HepG2 (cell line): ENCODE measurements around the gene DUSP7. TPM values are rescaled to one million over a fixed set of nuclear protein-coding genes. Genes with fewer than 3 reads are reported as not detected.
A peak's percentile ranks its signal among the peaks of the same experiment; 100 is the strongest.

Experiments
- EHMT2 ChIP-seq: fragments of 200-600 bp; sonication (generic); IDR thresholded peaks from 2 replicates; pipeline ENCODE4 v1.7.0; 2017; ENCODE audit warnings: antibody characterized with exemption, low read depth, low read length, borderline replicate concordance
- GTF3A ChIP-seq: sonication (generic); formaldehyde crosslinking; conservative IDR thresholded peaks from 2 replicates; pipeline ENCODE4 v1.4.0; 2020; ENCODE audit warnings: mild to moderate bottlenecking, missing genetic modification reagents
- HDAC2 ChIP-seq: sonication (generic); formaldehyde crosslinking; IDR thresholded peaks from 2 replicates; pipeline ENCODE4 v1.4.0; 2020; ENCODE audit warnings: missing genetic modification reagents
- IRX3 ChIP-seq: sonication (generic); formaldehyde crosslinking; IDR thresholded peaks from 2 replicates; pipeline ENCODE4 v1.8.1; 2023; ENCODE audit warnings: mild to moderate bottlenecking, low read depth, missing genetic modification reagents, borderline replicate concordance
- ISL2 ChIP-seq: sonication (generic); formaldehyde crosslinking; IDR thresholded peaks from 2 replicates; pipeline ENCODE4 v1.5.0; 2020; ENCODE audit warnings: missing genetic modification reagents
- MIXL1 ChIP-seq: IDR thresholded peaks from 2 replicates; pipeline ENCODE4 v1.6.1; 2016
- MTA1 ChIP-seq: sonication (generic); formaldehyde crosslinking; IDR thresholded peaks from 2 replicates; pipeline ENCODE4 v1.4.0; 2020; ENCODE audit warnings: missing genetic modification reagents, mild to moderate bottlenecking, borderline replicate concordance
- RARG ChIP-seq: sonication (generic); formaldehyde crosslinking; IDR thresholded peaks from 2 replicates; pipeline ENCODE4 v1.4.0; 2020; ENCODE audit warnings: low read depth, mild to moderate bottlenecking, missing genetic modification reagents
- RFX1 ChIP-seq: fragments of 450-650 bp; IDR thresholded peaks from 2 replicates; pipeline ENCODE4 v1.6.1; 2017
- SOX6 ChIP-seq, 2 experiments: fragments of 450-650 bp in 1 of 2; sonication (generic) in 1 of 2; formaldehyde crosslinking in 1 of 2; IDR thresholded peaks; 2 replicates each; pipeline versions ENCODE4 v1.4.0 to v1.6.1; 2017 to 2020; ENCODE audit warnings: antibody characterized with exemption in 1 of 2, mild to moderate bottlenecking in 1 of 2, missing genetic modification reagents in 1 of 2
- SP4 ChIP-seq: sonication (generic); formaldehyde crosslinking; IDR thresholded peaks from 2 replicates; pipeline ENCODE4 v1.8.1; 2023; ENCODE audit warnings: mild to moderate bottlenecking, missing genetic modification reagents
- TRIM22 ChIP-seq: fragments of 450-650 bp; IDR thresholded peaks from 2 replicates; pipeline ENCODE4 v1.6.1; 2017
- ZKSCAN5 ChIP-seq: sonication (generic); formaldehyde crosslinking; IDR thresholded peaks from 2 replicates; pipeline ENCODE4 v1.5.1; 2020; ENCODE audit warnings: mild to moderate bottlenecking, missing genetic modification reagents
- ZMYM4 ChIP-seq: sonication (generic); formaldehyde crosslinking; IDR thresholded peaks from 2 replicates; pipeline ENCODE4 v1.8.1; 2023; ENCODE audit warnings: mild to moderate bottlenecking, missing genetic modification reagents
- ZNF180 ChIP-seq: sonication (generic); formaldehyde crosslinking; IDR thresholded peaks from 2 replicates; pipeline ENCODE4 v1.4.0; 2020; ENCODE audit warnings: low read depth, missing genetic modification reagents, borderline replicate concordance
- ZNF326 ChIP-seq: sonication (generic); formaldehyde crosslinking; IDR thresholded peaks from 2 replicates; pipeline ENCODE4 v1.4.0; 2020; ENCODE audit warnings: missing genetic modification reagents, borderline replicate concordance
- ZNF333 ChIP-seq: sonication (generic); formaldehyde crosslinking; IDR thresholded peaks from 2 replicates; pipeline ENCODE4 v1.4.0; 2020; ENCODE audit warnings: mild to moderate bottlenecking, missing genetic modification reagents, borderline replicate concordance
- ZNF572 ChIP-seq: sonication (generic); formaldehyde crosslinking; IDR thresholded peaks from 2 replicates; pipeline ENCODE4 v1.5.1; 2020; ENCODE audit warnings: mild to moderate bottlenecking, missing genetic modification reagents
- ZNF605 ChIP-seq: sonication (generic); formaldehyde crosslinking; IDR thresholded peaks from 2 replicates; pipeline ENCODE4 v1.8.0; 2022; ENCODE audit warnings: mild to moderate bottlenecking, missing genetic modification reagents
- polyA plus RNA-seq, 8 experiments: library from polyadenylated mRNA; depleted of rRNA in 3 of 8; stranded (reverse) in 7 of 8; unstranded in 1 of 8; fragments of >200 nt; fragmentation: Illumina TruSeq in 4 of 8; extraction: Trizol in 4 of 8; gene quantifications; 2 replicates each; pipeline versions ENCODE4 v1.2.1 to v1.2.3, GENCODE V29; 2011 to 2016; ENCODE audit warnings: low read depth in 4 of 8, missing spikeins in 1 of 8, mixed read lengths in 1 of 8; ENCODE audit not compliant: insufficient read depth in 1 of 8
- total RNA-seq, 5 experiments: library from RNA; depleted of rRNA; stranded (reverse); fragments of >200 nt; fragmentation: Illumina TruSeq; extraction: Trizol; gene quantifications; 2 replicates each; pipeline ENCODE4 v1.2.3, GENCODE V29; 2016; ENCODE audit warnings: low read depth in 1 of 5
- TF ChIP-seq, protein P1 (sequence below): sonication (generic); IDR thresholded peaks from 2 replicates; pipeline ENCODE4 v1.6.1; 2016; ENCODE audit warnings: low read depth, borderline replicate concordance
- TF ChIP-seq, protein P2 (sequence below): sonication (generic); formaldehyde crosslinking; IDR thresholded peaks from 2 replicates; pipeline ENCODE4 v1.8.1; 2023; ENCODE audit warnings: mild to moderate bottlenecking, missing genetic modification reagents
- TF ChIP-seq, protein P3 (sequence below): sonication (generic); formaldehyde crosslinking; IDR thresholded peaks from 2 replicates; pipeline ENCODE4 v1.5.0; 2020; ENCODE audit warnings: mild to moderate bottlenecking, missing genetic modification reagents
- TF ChIP-seq, protein P4 (sequence below): sonication (generic); formaldehyde crosslinking; IDR thresholded peaks from 2 replicates; pipeline ENCODE4 v1.4.0; 2020; ENCODE audit warnings: mild to moderate bottlenecking, low read depth, missing genetic modification reagents

The DUSP7 gene
- total and polyA plus RNA-seq, 2 of the 13 experiments (the other 11 are each of a cell fraction or from before 2014, with no cell fraction given): 6.6 to 8.8 TPM

DNA sequence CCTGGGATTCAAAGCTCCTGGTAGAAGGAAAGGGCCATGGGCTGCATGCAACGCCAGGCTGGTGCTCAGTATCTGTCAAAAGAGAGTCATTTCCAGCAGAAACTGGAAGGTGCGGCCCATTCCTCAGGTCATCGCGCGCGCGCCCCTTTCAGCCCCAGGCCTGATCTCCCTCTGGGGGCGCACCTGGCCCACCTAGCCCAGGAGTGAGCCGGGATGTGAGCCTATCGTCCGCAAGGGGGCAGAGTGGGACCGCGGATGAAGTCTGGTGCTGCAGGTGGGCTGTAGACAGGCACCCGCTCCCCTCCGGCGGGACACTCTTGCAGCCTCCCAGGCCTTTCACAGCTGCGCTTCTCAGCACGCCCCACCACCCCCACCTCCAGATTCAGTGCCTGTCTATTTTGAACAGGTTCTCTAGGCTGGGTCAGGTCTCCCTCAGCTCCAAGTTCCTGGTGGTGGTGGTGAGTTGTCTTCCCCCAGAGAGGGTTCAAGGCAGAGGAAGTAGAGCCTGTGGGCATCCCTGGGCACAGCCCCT is 54.9 kb downstream of the DUSP7 start (continued):
- TF ChIP-seq, protein P1, sequence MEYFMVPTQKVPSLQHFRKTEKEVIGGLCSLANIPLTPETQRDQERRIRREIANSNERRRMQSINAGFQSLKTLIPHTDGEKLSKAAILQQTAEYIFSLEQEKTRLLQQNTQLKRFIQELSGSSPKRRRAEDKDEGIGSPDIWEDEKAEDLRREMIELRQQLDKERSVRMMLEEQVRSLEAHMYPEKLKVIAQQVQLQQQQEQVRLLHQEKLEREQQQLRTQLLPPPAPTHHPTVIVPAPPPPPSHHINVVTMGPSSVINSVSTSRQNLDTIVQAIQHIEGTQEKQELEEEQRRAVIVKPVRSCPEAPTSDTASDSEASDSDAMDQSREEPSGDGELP: 0 out of 2 replicates have a peak, but pooled peaks have one; percentile 12
- TF ChIP-seq MTA1 (peak; percentile 71; the same call in 1 of the 2 replicates), EHMT2 (no peak), HDAC2 (CRISPR knock-in tag) (peak; percentile 49; the same call in 1 of the 2 replicates), GTF3A (CRISPR knock-in tag) (0 out of 2 replicates have a peak, but pooled peaks have one; percentile 61), SOX6 (IDR thresholded peaks at IDR 0.05) (no peak), SOX6 (CRISPR knock-in tag; IDR thresholded peaks at IDR 0.05) (peak; percentile 46), ZNF326 (CRISPR knock-in tag) (no peak), ZNF605 (no peak), ZNF180 (CRISPR knock-in tag) (no peak), MIXL1 (no peak), ZKSCAN5 (no peak), ISL2 (no peak), ZMYM4 (CRISPR knock-in tag) (0 out of 2 replicates have a peak, but pooled peaks have one; percentile 27), TRIM22 (no peak), RFX1 (no peak), SP4 (peak; percentile 56; the same call in 1 of the 2 replicates), RARG (no peak), IRX3 (CRISPR knock-in tag) (no peak), ZNF333 (CRISPR knock-in tag) (no peak), ZNF572 (CRISPR knock-in tag) (no peak)
- TF ChIP-seq, protein P2, sequence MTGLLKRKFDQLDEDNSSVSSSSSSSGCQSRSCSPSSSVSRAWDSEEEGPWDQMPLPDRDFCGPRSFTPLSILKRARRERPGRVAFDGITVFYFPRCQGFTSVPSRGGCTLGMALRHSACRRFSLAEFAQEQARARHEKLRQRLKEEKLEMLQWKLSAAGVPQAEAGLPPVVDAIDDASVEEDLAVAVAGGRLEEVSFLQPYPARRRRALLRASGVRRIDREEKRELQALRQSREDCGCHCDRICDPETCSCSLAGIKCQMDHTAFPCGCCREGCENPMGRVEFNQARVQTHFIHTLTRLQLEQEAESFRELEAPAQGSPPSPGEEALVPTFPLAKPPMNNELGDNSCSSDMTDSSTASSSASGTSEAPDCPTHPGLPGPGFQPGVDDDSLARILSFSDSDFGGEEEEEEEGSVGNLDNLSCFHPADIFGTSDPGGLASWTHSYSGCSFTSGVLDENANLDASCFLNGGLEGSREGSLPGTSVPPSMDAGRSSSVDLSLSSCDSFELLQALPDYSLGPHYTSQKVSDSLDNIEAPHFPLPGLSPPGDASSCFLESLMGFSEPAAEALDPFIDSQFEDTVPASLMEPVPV (CRISPR knock-in tag): no peak
- TF ChIP-seq, protein P3, sequence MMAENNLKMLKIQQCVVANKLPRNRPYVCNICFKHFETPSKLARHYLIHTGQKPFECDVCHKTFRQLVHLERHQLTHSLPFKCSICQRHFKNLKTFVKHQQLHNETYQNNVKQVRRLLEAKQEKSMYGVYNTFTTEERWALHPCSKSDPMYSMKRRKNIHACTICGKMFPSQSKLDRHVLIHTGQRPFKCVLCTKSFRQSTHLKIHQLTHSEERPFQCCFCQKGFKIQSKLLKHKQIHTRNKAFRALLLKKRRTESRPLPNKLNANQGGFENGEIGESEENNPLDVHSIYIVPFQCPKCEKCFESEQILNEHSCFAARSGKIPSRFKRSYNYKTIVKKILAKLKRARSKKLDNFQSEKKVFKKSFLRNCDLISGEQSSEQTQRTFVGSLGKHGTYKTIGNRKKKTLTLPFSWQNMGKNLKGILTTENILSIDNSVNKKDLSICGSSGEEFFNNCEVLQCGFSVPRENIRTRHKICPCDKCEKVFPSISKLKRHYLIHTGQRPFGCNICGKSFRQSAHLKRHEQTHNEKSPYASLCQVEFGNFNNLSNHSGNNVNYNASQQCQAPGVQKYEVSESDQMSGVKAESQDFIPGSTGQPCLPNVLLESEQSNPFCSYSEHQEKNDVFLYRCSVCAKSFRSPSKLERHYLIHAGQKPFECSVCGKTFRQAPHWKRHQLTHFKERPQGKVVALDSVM (CRISPR knock-in tag): no peak
- TF ChIP-seq, protein P4, sequence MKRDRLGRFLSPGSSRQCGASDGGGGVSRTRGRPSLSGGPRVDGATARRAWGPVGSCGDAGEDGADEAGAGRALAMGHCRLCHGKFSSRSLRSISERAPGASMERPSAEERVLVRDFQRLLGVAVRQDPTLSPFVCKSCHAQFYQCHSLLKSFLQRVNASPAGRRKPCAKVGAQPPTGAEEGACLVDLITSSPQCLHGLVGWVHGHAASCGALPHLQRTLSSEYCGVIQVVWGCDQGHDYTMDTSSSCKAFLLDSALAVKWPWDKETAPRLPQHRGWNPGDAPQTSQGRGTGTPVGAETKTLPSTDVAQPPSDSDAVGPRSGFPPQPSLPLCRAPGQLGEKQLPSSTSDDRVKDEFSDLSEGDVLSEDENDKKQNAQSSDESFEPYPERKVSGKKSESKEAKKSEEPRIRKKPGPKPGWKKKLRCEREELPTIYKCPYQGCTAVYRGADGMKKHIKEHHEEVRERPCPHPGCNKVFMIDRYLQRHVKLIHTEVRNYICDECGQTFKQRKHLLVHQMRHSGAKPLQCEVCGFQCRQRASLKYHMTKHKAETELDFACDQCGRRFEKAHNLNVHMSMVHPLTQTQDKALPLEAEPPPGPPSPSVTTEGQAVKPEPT (CRISPR knock-in tag): 0 out of 2 replicates have a peak, but pooled peaks have one; percentile 58
